Neural cell (in vitro differentiated cells): ENCODE measurements around the gene RND2. TPM values are rescaled to one million over a fixed set of nuclear protein-coding genes. Genes with fewer than 3 reads are reported as not detected.

ENCODE experiments used
- H2AFZ ChIP-seq: fragments of 200-600, 300-800 bp; sonication (generic), shearing (Covaris generic); 2 replicates; pipeline ENCODE4 v1.6.0; 2014; ENCODE audit warnings: low read depth, mild to moderate bottlenecking, antibody characterized with exemption, low read length, moderate library complexity
- H3F3A ChIP-seq: fragments of 200-600 bp; shearing (Covaris generic); 2 replicates; pipeline ENCODE4 v1.6.1; 2016; ENCODE audit warnings: mild to moderate bottlenecking, moderate library complexity, mixed read lengths, antibody characterized with exemption, low read length; ENCODE audit not compliant: insufficient read depth, poor library complexity, severe bottlenecking
- H3K27ac ChIP-seq: fragments of 200-600, 300-800 bp; sonication (generic), shearing (Covaris generic); 2 replicates; pipeline ENCODE4 v1.5.1; 2014; ENCODE audit warnings: mild to moderate bottlenecking, low read length, moderate library complexity
- H3K27me3 ChIP-seq: fragments of 300-800, 200-600 bp; sonication (generic), shearing (Covaris generic); 2 replicates; pipeline ENCODE4 v1.6.0; 2014; ENCODE audit warnings: mild to moderate bottlenecking, low read depth, low read length, moderate library complexity; ENCODE audit not compliant: insufficient read depth
- H3K36me3 ChIP-seq: fragments of 300-800, 200-600 bp; sonication (generic), shearing (Covaris generic); 2 replicates; pipeline ENCODE4 v1.5.1; 2014; ENCODE audit warnings: mild to moderate bottlenecking, antibody characterized with exemption, low read length, moderate library complexity; ENCODE audit not compliant: insufficient read depth
- H3K4me2 ChIP-seq: fragments of 300-800, 200-600 bp; sonication (generic), shearing (Covaris generic); 2 replicates; pipeline ENCODE4 v1.6.0; 2014; ENCODE audit warnings: mild to moderate bottlenecking, low read length
- H3K4me3 ChIP-seq: fragments of 300-800, 200-600 bp; sonication (generic), shearing (Covaris generic); 2 replicates; pipeline ENCODE4 v1.5.1; 2014; ENCODE audit warnings: mild to moderate bottlenecking, low read length, moderate library complexity
- H3K79me2 ChIP-seq: fragments of 200-600 bp; shearing (Covaris generic); replicated peaks from 2 replicates; pipeline ENCODE4 v1.6.0; 2014; ENCODE audit warnings: mild to moderate bottlenecking, low read length, moderate library complexity; ENCODE audit not compliant: insufficient read depth
- H3K9ac ChIP-seq: fragments of 300-800, 200-600 bp; sonication (generic), shearing (Covaris generic); 2 replicates; pipeline ENCODE4 v1.6.1; 2016; ENCODE audit warnings: mild to moderate bottlenecking, low read length, mixed read lengths
- H3K9me2 ChIP-seq: fragments of 200-600 bp; shearing (Covaris generic); 2 replicates; pipeline ENCODE4 v1.6.1; 2016; ENCODE audit warnings: mild to moderate bottlenecking, low read length, mixed read lengths; ENCODE audit not compliant: insufficient read depth
- H3K9me3 ChIP-seq: fragments of 200-600, 300-800 bp; sonication (generic), shearing (Covaris generic); 2 replicates; pipeline ENCODE4 v1.6.1; 2016; ENCODE audit warnings: mild to moderate bottlenecking, mixed run types, low read length, moderate library complexity, mixed read lengths
- H4K20me1 ChIP-seq: fragments of 200-600 bp; shearing (Covaris generic); 2 replicates; pipeline ENCODE4 v1.6.1; 2016; ENCODE audit warnings: mild to moderate bottlenecking, mixed run types; ENCODE audit not compliant: insufficient read depth
- CTCF ChIP-seq: fragments of 450-650 bp; IDR thresholded peaks from 2 replicates; pipeline ENCODE4 v1.5.1; 2014; ENCODE audit warnings: antibody characterized with exemption, mild to moderate bottlenecking, moderate library complexity; ENCODE audit not compliant: poor library complexity, severe bottlenecking
- EP300 ChIP-seq: fragments of 450-650 bp; conservative IDR thresholded peaks from 2 replicates; pipeline ENCODE4 v1.6.1; 2014; ENCODE audit warnings: antibody characterized with exemption, mild to moderate bottlenecking, moderate library complexity; ENCODE audit not compliant: poor library complexity, severe bottlenecking
- EZH2 ChIP-seq: fragments of 200-600, 300-800 bp; shearing (Covaris generic), sonication (generic); IDR thresholded peaks from 2 replicates; pipeline ENCODE4 v1.6.1; 2014; ENCODE audit warnings: antibody characterized with exemption, low read length, borderline replicate concordance, mild to moderate bottlenecking; ENCODE audit not compliant: insufficient read depth, poor library complexity, severe bottlenecking
- MXI1 ChIP-seq: fragments of 450-650 bp; conservative IDR thresholded peaks from 2 replicates; pipeline ENCODE4 v1.6.1; 2014; ENCODE audit warnings: antibody characterized with exemption, mild to moderate bottlenecking; ENCODE audit not compliant: poor library complexity, severe bottlenecking
- POLR2AphosphoS5 ChIP-seq: IDR thresholded peaks from 2 replicates; pipeline ENCODE4 v1.6.1; 2012
- RAD21 ChIP-seq: fragments of 450-650 bp; conservative IDR thresholded peaks from 2 replicates; pipeline ENCODE4 v1.6.1; 2014; ENCODE audit warnings: antibody characterized with exemption, mild to moderate bottlenecking, moderate library complexity
- REST ChIP-seq: IDR thresholded peaks from 2 replicates; pipeline ENCODE4 v1.6.1; 2012; ENCODE audit warnings: borderline replicate concordance
- SMC3 ChIP-seq: fragments of 450-650 bp; conservative IDR thresholded peaks from 2 replicates; pipeline ENCODE4 v1.6.1; 2014; ENCODE audit warnings: antibody characterized with exemption, mild to moderate bottlenecking, moderate library complexity; ENCODE audit not compliant: poor library complexity
- TAF1 ChIP-seq: IDR thresholded peaks from 2 replicates; pipeline ENCODE4 v1.6.1; 2012; ENCODE audit warnings: low read depth
- polyA plus RNA-seq: library from polyadenylated mRNA; depleted of rRNA; stranded (reverse); fragments of >200 nt; gene quantifications from 2 replicates; pipeline ENCODE4 v1.2.3, GENCODE V29; 2014

RND2 gene
- polyA plus RNA-seq, 1 donor from 2014 or later, result 43.8 TPM

GRCh38 chr17:43043307-43043706, 18.3 kb downstream of the RND2 start:
- no peak overlapping the region for H3K4me2 ChIP-seq
- H4K20me1 ChIP-seq, result no peaks in the 10 kb centered on the region
- H3K9me2 ChIP-seq, result no peaks in the 10 kb centered on the region
- no peaks in the 10 kb centered on the region for H3K27me3 ChIP-seq
- H3K4me3 ChIP-seq, result no peak overlapping the region
- no peak overlapping the region for H3K9ac ChIP-seq
- H2AFZ ChIP-seq, result no peak overlapping the region
- no peaks in the 10 kb centered on the region for H3K36me3 ChIP-seq
- H3F3A ChIP-seq, result no peaks in the 10 kb centered on the region
- TF ChIP-seq EZH2 (no peak), SMC3 (no peak), REST (no peak), POLR2AphosphoS5 (no peak), RAD21 (no peak), EP300 (no peak), TAF1 (no peak), MXI1 (no peak), CTCF (no peak)
- H3K27ac ChIP-seq, result no peak overlapping the region
- H3K79me2 ChIP-seq, result no peaks in the 10 kb centered on the region
- H3K9me3 ChIP-seq, result no peaks in the 10 kb centered on the region

GRCh38 chr17:43044024-43044423, 19.0 kb downstream of the RND2 start:
- no peaks in the 10 kb centered on the region for H3K9me3 ChIP-seq
- H3K4me2 ChIP-seq, result no peak overlapping the region
- H2AFZ ChIP-seq, result no peak overlapping the region
- H3K27me3 ChIP-seq, result no peaks in the 10 kb centered on the region
- no peak overlapping the region for H3K9ac ChIP-seq
- no peaks in the 10 kb centered on the region for H3K9me2 ChIP-seq
- no peaks in the 10 kb centered on the region for H3F3A ChIP-seq
- no peaks in the 10 kb centered on the region for H3K79me2 ChIP-seq
- TF ChIP-seq CTCF, result no peak
- TF ChIP-seq MXI1, result no peak
- no peak for TF ChIP-seq TAF1
- TF ChIP-seq REST, result no peak
- no peak for TF ChIP-seq SMC3
- TF ChIP-seq RAD21, result no peak
- no peak for TF ChIP-seq EZH2
- H3K4me3 ChIP-seq, result no peak overlapping the region
- no peak overlapping the region for H3K27ac ChIP-seq
- H3K36me3 ChIP-seq, result no peaks in the 10 kb centered on the region
- no peaks in the 10 kb centered on the region for H4K20me1 ChIP-seq
